GM19023 (cell line): ENCODE measurements around the gene YWHAQ.
A peak's percentile ranks its signal among the peaks of the same experiment; 100 is the strongest.
"Not testable (repeated sequence)": the region's sequence is repeated elsewhere in the genome, so short reads cannot be mapped to it uniquely, and the experiment has no call there.

Experiments
- ATAC-seq: cut with Tn5 transposase; IDR thresholded peaks from one replicate; pipeline ENCODE4 v1.9.1; 2021; ENCODE audit warnings: mild to moderate bottlenecking, moderate library complexity; ENCODE audit not compliant: unreplicated experiment

The YWHAQ gene

DNA sequence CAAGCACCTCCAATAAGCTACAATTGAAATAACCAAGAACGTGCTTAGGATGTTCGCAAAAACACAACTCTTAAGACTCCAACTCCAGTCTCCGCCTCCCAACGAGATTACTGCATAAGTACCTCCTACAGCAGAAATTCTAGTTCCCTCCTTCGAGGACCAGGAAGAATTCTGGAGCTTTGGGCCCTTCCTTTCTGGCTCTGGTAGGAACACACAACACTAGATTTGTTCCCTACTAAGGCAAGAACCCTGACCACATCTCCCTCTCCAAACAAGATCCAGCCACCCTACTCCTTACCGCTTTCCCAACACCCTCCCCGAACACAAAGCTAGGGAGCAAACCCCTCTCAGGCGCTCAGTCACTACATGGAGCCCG is 75.9 kb downstream of the YWHAQ start:
- no peak for ATAC-seq

DNA sequence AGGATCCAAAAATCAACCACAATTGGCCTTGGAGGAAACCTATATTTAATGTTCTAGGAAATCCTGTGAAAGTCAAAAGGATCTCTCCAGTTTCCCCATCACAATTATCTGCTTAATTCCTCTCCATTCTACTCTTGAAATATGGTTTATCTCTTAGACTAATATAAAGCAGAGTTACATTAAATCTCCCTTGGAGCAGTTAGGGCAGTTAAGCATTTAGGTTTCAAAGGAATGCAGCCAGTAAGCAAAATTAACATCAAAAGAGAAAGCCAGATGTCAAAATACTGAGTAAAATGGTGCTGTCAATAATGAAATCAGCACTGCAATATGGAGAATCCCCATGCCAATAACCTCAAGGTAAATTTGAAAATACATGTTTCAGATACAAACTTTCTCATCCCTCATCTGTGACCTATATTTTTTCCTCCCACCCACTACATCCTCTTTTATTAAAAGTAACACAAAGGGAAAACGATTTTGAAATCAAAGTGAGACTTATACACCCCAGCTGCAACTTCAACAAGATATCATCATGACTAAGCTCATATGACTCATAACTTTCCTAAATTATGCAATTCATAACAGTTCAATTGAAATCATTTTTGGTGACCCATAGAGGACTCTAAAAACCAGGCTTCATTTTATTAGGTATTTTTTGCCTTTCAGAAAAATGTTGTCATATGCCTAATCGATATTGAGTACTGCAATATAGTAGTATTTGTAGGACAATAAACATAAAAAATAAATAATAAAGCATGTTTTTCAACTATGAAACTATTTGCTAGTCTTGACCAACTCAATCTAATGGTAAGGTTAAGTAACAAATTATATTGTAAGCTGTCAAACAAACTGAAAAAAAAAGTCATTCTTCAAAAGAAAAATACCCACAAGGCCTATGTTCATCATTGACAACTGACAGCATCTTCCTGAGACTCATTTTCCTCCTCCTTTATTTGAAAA is 78.3 kb downstream of the YWHAQ start:
- no peak for ATAC-seq

DNA sequence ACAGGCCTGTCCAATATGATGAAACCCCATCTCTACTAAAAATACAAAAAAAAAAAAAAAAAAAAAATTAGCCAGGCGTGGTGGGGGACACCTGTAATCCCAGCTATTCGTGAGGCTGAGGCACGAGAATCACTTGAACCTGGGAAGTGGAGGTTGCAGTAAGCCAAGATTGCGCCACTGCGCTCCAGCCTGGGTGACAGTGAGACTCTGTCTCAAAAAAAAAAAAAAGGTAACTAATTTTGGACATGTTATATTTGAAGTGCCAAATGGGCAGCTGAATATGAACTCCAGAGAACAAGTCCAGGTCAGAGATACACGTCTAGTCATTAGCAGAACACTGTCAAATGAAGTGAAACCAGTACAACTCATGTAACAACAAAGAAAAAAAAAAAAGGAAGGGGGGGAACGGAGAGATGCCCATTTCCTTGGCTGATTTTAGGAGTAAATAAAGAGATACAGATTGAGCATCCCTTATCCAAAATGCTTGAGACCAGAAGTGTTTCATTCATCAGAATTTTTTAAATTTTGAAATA is 79.9 kb downstream of the YWHAQ start:
- ATAC-seq: not testable (repeated sequence)

DNA sequence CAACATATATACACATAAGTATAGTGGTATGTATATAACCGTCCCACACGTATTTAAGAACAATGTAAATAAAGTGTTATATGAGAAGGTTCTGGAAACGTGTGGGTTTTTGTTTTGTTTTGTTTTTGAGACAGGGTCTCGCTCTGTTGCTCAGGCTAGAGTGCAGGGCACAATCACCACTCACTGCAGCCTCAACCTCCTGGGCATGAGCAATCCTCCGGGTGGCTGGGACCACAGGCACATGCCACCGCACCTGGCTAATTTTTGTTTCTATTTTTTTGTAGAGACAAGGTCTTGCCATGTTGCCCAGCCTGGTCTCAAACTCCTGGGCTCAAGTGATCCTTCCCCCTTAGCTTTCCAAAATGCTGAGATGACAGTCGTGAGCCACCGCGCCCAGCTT is 81.4 kb downstream of the YWHAQ start:
- no peak for ATAC-seq

DNA sequence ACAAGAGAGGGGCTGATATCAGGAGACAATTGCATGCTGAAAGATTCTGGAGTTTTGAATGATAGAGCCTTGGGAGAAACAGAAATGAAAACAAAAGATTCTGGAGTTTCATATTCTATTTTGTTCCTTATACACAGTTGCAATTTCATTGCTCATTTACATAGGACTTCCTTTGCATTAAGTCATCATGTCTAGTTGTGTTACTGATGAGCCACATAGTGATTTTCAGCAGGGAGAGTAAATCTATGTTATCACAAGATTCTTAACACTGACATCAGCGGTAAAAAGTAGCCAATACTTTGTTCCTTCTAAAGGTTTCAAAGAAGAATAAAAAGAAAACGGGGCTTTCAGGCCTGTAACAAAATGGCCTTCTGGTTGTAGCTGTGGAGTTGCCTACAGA is 82.3 kb downstream of the YWHAQ start:
- peak; percentile 58 for ATAC-seq

DNA sequence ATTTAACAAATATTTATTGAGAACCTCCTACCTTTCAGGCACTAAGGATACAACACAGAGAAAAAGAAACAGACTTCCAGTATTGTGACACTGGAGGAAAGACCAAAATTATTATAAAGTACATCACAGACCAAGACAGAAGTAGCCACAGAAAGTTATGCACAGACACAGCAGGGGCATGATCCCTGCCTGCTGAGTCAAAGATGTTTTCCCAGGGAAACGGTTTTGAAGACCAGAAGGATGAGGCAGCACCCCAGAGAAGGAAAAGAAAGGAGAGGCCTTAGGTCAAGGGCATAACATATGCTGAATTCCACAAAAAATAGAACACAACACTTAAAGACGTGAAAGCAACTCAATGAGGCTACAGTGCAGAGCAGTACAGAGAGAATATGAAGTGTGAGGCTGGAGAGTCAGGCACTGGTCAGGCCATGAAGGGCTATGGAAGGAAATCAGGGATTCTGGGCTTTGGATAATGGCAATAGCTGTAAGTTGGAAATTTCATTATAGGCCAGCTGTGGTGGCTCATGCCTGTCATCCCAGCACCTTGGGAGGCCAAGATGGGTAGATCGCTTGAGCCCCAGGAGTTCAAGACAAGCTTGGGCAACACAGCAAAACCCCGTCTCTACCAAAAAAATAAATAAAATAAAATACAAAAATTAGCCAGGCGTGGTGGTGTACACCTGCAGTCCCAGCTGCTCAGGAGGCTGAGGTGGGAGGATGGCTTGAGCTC is 83.4 kb downstream of the YWHAQ start:
- ATAC-seq: no peak

DNA sequence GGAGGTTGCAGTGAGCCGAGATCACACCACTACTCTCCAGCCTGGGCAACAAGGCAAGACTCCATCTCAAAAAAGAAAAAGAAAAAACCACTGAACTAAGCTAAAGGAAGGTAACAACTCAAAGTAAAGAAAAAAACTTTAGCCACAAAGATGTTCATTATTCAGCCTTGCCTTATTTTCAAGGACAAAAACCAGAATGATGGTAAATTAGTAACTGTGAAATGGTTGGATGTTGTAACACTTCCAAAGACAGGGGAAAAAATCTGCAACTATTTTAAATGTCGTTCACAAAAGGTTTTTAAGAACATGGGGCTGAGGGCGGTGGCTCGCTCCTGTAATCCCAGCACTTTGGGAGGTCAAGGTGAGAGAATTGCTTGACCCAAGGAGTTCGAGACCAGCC is 85.3 kb downstream of the YWHAQ start:
- no peak for ATAC-seq

DNA sequence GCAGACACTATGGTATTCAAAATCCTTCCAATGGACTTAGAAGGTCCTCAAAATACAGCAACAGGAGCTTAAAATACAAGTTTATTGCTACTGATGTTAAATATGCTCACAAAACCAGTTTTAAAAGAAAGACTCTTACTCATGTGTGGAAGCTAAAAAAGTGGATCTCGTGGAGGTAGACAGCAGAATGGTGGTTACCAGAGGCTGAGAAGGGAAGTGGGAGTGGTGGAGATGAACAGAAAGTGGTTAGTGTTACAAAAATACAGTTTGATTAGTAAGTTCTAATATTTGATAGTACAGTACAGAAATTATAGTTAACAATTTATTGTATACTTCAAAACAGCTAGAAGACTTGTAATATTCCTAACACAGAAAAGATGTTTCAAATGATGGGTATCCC is 87.2 kb downstream of the YWHAQ start:
- ATAC-seq: no peak

DNA sequence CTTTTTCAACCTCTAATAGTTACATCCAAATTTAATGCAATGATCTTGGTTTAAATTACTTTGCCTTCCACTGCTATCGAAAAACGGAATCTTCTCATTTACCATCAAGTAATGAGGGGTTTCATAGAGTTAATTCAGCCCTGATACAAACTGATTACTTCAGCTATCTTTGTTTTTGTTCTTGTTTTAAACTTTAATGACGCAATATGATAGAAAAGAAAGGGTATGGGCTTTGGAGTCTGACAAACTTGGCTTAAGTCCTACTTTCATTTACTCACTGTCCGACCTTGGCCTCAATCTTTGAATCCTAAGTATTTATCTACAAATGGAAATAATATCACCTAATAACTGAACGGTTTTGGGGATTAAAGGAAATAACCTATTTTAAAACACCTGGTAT is 91.3 kb downstream of the YWHAQ start:
- ATAC-seq: no peak

DNA sequence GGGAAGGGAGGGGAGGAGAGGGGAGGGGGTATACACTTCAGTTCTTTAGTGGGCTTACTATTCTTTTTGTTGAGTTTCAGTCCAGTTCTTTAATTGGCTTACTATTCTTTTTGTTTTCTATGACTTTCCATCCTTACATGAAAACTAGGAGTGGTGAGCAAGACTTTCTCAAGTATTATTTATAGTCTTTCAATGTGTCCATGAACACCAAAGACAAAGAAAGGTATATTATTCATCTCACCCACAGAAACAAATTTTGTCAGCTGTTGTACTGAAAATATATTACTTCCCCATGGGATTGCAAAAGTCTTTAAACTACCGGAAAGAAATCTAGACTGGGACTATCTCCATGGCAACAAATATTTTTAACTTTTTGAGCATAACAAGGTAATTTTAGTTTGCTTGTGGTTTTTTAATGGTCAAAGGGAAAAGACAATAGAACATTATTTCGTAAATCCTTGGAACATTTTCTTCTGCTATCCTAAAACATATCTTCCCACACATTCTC is 92.7 kb downstream of the YWHAQ start:
- no peak for ATAC-seq

DNA sequence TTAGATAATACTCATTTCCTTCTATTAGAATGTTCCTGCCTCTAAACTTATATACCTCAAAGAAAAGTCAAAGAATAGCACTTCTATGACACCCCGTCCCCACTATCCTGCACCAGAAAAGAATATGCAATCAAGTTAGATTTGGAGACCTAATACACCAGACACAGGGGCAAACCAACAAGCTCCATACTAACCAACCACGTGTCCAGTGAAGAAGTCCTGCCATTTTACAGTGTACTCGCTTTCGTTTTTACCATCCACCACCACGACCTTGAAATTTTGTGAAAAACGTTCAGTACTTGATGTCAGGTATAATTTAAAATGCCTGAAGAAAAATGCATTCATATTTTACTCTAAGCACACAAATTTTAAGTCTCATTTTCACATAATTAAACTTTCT is 94.3 kb downstream of the YWHAQ start:
- ATAC-seq: no peak

DNA sequence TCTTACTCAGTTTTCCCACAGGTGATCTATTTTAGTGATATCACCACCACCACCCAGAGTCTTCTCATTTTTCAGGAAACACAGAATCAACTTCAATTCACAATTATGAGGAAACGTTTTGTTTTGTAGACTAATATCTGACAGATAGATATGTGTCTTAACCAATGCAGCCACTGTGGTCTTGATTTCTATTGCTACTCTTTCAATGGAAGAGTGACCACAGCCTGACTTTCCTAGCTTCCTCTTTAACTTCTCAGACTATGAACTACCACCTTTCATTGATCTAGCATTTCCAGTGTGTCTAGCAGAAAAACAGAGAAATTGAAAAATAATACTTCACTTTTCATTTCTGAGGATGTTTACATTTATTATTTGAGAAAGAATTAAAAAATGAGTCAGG is 95.6 kb downstream of the YWHAQ start:
- no peak for ATAC-seq
